Lower leg skin (tissue), 3 donors: ENCODE results near the gene OTUB1.

Experiments
- POLR2A ChIP-seq, 2 donors: fragments of 450-650 bp; IDR thresholded peaks; one replicate each; pipeline ENCODE4 v1.6.1; 2016 to 2017; ENCODE audit warnings: antibody characterized with exemption in 2 of 2, mild to moderate bottlenecking in 1 of 2, moderate library complexity in 1 of 2
- TF ChIP-seq, protein P1 (sequence below), 3 donors: fragments of 450-650 bp; IDR thresholded peaks; one replicate each; pipeline ENCODE4 v1.5.1; 2016; ENCODE audit warnings: antibody characterized with exemption in 3 of 3, mild to moderate bottlenecking in 3 of 3, moderate library complexity in 2 of 3

DNA sequence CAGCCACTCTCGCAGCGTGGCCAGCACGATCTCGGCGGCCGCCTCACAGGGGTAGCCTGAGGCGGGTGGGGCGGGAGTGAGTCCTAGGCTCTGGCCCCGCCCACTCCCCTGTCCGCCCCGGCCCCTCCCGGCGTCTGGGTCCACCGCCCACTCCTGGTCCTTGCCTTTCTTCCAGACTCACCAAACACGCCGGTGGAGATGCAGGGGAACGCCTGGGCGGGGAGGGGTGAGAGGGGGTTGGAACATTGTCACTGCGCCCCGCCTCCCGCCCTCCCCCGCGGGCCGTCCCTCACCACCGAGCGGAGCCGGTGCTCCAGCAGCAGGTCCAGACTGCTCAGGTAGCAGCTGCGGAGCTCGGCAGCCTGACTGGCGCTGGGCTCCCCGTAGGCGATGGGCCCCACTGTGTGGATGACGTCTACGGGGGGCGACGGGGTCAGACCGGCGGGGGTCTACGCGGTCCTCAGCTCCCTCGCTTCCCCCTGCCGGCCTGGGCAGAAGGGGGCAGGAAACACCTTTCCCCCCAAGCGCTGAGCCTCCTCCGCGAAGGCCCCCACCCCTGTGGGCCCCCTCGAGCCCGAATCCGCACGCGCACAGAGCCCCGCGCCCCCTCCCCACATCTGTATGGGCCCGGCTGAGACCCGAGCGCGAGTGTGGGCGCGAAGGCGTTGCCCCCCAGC is 13.2 kb downstream of the OTUB1 start:
- TF ChIP-seq POLR2A (IDR thresholded peaks at IDR 0.05): no peak
- TF ChIP-seq, protein P1, sequence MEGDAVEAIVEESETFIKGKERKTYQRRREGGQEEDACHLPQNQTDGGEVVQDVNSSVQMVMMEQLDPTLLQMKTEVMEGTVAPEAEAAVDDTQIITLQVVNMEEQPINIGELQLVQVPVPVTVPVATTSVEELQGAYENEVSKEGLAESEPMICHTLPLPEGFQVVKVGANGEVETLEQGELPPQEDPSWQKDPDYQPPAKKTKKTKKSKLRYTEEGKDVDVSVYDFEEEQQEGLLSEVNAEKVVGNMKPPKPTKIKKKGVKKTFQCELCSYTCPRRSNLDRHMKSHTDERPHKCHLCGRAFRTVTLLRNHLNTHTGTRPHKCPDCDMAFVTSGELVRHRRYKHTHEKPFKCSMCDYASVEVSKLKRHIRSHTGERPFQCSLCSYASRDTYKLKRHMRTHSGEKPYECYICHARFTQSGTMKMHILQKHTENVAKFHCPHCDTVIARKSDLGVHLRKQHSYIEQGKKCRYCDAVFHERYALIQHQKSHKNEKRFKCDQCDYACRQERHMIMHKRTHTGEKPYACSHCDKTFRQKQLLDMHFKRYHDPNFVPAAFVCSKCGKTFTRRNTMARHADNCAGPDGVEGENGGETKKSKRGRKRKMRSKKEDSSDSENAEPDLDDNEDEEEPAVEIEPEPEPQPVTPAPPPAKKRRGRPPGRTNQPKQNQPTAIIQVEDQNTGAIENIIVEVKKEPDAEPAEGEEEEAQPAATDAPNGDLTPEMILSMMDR (IDR thresholded peaks at IDR 0.05): no peak
